Measurements from ENCODE around the gene CYP4F3. TPM values are rescaled to one million over a fixed set of nuclear protein-coding genes. Genes with fewer than 3 reads are reported as not detected.

The CYP4F3 gene
- total and polyA plus RNA-seq, 4 experiments from 2014 or later, result not detected

Other genes starting within 250 kb of the CYP4F3 start
- gene AKAP8L, start 221.9 kb upstream of the CYP4F3 start, total RNA-seq, result 100 to 1,000 TPM; 177 to 182 TPM
- 10 to 100 TPM; 31.4 to 61.4 TPM for gene AKAP8L, start 221.9 kb upstream of the CYP4F3 start, polyA plus RNA-seq
- 10 to 100 TPM; 28.7 to 30.0 TPM for gene WIZ, start 190.9 kb upstream of the CYP4F3 start, total RNA-seq
- gene WIZ, start 190.9 kb upstream of the CYP4F3 start, polyA plus RNA-seq, result 1 to 10 TPM in 1 of 2 donors, under 1 TPM in 1; 0.03 to 2.5 TPM
- 100 to 1,000 TPM; 229 to 238 TPM for gene RASAL3, start 176.4 kb upstream of the CYP4F3 start, total RNA-seq
- gene RASAL3, start 176.4 kb upstream of the CYP4F3 start, polyA plus RNA-seq, result 100 to 1,000 TPM in 1 of 2 donors, 10 to 100 TPM in 1; 37.4 to 106 TPM
- gene PGLYRP2, start 161.4 kb upstream of the CYP4F3 start, total RNA-seq, result under 1 TPM; 0.61 to 0.91 TPM
- gene PGLYRP2, start 161.4 kb upstream of the CYP4F3 start, polyA plus RNA-seq, result under 1 TPM; 0.19 to 0.23 TPM
- under 1 TPM; 0.44 to 0.61 TPM for gene CYP4F22, start 132.4 kb upstream of the CYP4F3 start, total RNA-seq
- gene CYP4F22, start 132.4 kb upstream of the CYP4F3 start, polyA plus RNA-seq, result 1 to 10 TPM; 1.1 to 1.7 TPM
- gene CYP4F8, start 25.7 kb upstream of the CYP4F3 start, total RNA-seq, result not detected
- not detected for gene CYP4F8, start 25.7 kb upstream of the CYP4F3 start, polyA plus RNA-seq
- 1 to 10 TPM; 3.7 to 5.2 TPM for gene CYP4F12, start 32.2 kb downstream of the CYP4F3 start, total RNA-seq
- under 1 TPM; 0.22 to 0.68 TPM for gene CYP4F12, start 32.2 kb downstream of the CYP4F3 start, polyA plus RNA-seq
- gene OR10H2, start 87.1 kb downstream of the CYP4F3 start, total RNA-seq, result not detected
- not detected for gene OR10H2, start 87.1 kb downstream of the CYP4F3 start, polyA plus RNA-seq
- gene OR10H3, start 97.1 kb downstream of the CYP4F3 start, total RNA-seq, result not detected
- gene OR10H3, start 97.1 kb downstream of the CYP4F3 start, polyA plus RNA-seq, result not detected
- not detected for gene OR10H5, start 146.8 kb downstream of the CYP4F3 start, total RNA-seq
- gene OR10H5, start 146.8 kb downstream of the CYP4F3 start, polyA plus RNA-seq, result not detected
- not detected for gene OR10H1, start 174.8 kb downstream of the CYP4F3 start, total RNA-seq
- gene OR10H1, start 174.8 kb downstream of the CYP4F3 start, polyA plus RNA-seq, result not detected